ENCODE results near the gene USP49.
"Not testable (repeated sequence)": the region's sequence is repeated elsewhere in the genome, so short reads cannot be mapped to it uniquely, and the experiment has no call there.

USP49 gene

DNA sequence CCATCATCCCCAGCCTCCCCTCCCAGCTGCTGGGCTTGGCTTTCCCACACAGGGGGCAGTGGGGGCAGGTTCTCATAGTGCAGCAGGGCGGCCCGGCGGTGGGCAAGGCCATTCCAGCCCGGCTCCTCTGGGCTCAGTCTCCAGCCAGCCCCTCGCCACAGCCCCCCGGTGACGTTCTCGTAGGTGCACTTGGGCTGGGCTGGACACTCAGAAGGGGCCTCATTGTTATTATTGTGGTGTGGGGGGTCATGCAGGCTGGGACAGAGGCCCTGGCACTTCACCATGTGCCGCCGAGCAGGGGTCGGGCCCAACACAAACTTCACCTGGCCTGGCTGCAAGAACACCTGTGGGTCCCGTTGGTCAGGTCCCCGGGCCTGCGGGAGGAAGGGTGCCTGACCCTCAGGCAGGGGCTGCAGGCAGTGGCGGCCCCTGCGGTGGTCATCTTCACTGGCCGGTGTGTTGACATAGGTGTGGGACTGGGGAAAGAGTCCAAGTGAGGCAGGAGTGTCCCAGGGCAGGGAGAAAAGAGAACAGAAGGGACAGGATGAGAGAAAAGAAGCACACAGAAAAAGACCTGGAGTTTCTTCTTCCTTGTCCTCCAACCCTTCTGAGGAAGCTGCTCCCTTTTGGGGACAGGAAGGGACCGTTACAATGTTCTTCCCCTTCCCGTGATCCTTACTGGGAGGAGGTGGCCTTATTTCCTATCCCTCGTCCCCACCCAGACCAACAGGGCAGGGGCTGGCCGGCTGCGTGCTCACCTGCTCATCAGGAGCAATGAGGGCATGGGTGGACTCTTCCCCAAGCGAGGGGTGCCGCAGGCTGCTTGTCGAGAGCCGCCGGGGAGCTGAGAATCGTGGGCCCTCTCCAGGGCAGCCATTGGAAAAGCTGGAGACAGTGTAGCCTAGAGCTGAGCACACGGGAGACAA is 123.9 kb downstream of the USP49 start:
- TF ChIP-seq, protein P1, sequence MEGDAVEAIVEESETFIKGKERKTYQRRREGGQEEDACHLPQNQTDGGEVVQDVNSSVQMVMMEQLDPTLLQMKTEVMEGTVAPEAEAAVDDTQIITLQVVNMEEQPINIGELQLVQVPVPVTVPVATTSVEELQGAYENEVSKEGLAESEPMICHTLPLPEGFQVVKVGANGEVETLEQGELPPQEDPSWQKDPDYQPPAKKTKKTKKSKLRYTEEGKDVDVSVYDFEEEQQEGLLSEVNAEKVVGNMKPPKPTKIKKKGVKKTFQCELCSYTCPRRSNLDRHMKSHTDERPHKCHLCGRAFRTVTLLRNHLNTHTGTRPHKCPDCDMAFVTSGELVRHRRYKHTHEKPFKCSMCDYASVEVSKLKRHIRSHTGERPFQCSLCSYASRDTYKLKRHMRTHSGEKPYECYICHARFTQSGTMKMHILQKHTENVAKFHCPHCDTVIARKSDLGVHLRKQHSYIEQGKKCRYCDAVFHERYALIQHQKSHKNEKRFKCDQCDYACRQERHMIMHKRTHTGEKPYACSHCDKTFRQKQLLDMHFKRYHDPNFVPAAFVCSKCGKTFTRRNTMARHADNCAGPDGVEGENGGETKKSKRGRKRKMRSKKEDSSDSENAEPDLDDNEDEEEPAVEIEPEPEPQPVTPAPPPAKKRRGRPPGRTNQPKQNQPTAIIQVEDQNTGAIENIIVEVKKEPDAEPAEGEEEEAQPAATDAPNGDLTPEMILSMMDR (IDR thresholded peaks at IDR 0.05), result no peak
- no peak for TF ChIP-seq ZFX (IDR thresholded peaks at IDR 0.05; ENCODE audit: borderline replicate concordance)
- no peak overlapping the region for H3K27ac ChIP-seq

DNA sequence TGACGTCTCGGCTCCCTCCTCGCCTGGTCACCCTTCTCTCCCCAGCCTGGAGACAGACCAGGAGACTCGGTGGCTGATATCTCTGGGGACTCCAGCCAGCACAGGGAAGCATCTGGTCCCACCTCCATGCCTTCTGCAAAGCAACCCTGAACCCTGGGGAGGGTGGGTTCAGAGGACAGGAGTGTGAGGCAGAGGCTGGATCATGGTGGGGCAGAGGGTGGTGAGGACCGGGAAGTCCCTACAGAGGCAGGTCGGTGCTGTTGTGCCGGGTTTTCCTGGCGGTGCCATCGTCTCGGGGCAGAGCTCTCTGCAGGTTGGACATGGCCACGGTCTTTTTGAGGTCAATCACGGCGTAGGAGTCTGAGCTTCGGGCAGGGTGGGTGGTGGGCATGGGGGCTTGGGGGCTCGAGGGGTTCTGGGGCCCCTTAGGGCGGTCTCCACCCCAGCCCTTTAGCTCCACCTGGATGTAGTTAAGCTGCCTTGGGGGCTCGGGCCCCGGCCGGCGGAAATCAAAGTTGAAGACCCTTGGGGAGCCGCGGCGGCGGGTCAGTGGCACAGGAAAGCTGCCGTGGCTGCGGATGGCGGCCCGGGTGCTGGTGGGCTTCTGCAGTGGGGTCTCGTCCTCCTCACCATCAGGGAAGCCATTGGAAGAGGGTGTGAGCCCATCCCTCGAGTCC is 124.7 kb downstream of the USP49 start:
- H3K27ac ChIP-seq, result no peak overlapping the region
- TF ChIP-seq, protein P1 (IDR thresholded peaks at IDR 0.05), result no peak
- TF ChIP-seq ZFX (IDR thresholded peaks at IDR 0.05; ENCODE audit: borderline replicate concordance), result no peak

DNA sequence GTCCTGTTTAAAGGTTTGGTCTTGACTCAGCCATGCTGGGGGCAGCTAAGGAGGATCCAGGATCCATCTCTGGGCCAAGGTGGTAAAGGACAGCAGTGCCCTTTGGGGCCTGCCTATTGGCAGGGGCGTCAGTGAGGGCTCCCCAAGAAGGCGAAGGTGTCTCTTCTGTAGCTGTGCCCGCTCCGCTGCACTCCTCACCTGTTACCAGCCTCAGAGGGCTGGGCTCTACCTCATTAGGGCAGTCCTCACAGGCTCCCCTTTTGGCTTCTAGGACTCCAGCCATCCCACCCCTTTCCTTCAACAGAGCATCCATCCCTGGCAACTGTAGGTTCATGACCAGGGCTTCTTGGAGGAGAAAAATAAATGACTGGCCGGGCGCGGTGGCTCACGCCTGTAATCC is 125.8 kb downstream of the USP49 start:
- H3K27ac ChIP-seq, result peak overlapping the region; percentile 55; the same call in 1 of the 2 replicates
- TF ChIP-seq, protein P1 (IDR thresholded peaks at IDR 0.05), result no peak
- no peak for TF ChIP-seq ZFX (IDR thresholded peaks at IDR 0.05; ENCODE audit: borderline replicate concordance)

DNA sequence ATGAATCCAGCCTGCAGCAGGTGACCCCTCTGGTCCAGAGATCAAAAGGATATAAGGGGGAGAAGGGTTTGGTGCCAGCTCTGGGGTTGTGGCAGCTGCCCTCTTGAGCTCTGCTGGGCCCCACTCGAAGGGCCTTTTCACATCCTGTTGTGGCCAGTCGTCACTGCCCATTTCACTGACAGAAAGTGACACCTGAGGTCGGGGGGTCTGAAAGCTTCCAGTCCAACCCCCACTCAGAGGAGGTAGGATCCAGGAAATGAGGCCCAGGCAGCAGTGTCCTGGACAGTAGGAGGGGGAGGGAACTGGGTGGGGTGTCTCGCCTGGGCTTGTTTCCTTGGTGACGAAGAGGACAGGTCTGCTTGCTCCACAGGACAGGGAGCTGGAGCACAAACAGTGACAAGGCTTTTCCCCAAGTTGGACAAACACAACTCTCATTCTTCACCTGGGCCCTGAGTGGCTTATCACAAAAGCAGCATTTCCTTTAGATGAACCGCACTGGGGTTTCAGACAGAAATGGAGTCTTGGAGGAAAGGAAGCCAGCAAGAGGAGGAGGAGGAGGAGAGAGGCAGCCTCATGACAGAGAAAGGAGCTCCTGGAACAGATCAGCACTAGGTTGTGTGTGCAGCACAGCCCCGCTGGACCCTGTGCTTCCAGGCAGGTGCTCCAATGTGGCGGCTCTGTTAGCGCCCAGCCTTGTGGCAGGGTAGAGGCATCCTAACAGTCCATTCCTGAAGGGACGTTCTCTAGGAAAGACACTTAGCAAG is 126.4 kb downstream of the USP49 start:
- no peak for TF ChIP-seq ZFX (IDR thresholded peaks at IDR 0.05; ENCODE audit: borderline replicate concordance)
- TF ChIP-seq, protein P1 (IDR thresholded peaks at IDR 0.05), result no peak
- peak overlapping the region; percentile 55 for H3K27ac ChIP-seq

DNA sequence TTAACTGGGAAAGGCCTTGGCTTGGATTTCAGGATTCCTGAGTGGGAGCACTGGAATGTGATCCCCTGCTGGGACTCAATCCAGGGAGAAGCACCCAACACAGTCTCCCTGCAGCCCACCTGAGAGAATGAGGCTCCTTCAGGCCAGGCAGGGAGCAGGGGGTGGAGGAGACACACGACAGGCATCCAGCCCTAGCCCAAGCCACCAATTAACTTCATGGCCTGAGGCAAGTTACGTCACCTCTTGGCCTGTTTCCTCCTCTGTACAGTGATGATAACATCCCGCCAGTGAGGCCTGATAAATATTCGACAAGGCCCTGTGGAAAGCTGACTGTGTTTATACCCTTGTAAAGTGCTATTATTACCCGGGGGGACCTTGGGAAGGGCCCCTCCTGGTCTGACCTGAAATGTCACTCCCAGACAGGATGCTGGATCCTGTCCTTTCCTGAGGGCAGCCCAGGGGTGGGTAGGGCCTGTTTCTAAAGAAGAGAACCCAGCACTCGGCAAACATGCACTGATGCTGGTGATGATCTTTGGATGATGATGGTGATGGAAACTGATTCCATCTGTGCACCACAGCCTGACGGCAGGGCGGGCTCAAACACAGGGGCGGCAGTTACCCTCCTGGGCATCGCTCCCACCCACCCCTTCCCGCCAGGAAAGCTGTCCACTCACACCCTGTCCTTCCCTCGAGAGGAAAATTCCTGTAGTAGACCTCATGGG is 127.9 kb downstream of the USP49 start:
- TF ChIP-seq ZFX (IDR thresholded peaks at IDR 0.05; ENCODE audit: borderline replicate concordance), result no peak
- TF ChIP-seq, protein P1 (IDR thresholded peaks at IDR 0.05), result no peak
- H3K27ac ChIP-seq, result peak overlapping the region; percentile 55

DNA sequence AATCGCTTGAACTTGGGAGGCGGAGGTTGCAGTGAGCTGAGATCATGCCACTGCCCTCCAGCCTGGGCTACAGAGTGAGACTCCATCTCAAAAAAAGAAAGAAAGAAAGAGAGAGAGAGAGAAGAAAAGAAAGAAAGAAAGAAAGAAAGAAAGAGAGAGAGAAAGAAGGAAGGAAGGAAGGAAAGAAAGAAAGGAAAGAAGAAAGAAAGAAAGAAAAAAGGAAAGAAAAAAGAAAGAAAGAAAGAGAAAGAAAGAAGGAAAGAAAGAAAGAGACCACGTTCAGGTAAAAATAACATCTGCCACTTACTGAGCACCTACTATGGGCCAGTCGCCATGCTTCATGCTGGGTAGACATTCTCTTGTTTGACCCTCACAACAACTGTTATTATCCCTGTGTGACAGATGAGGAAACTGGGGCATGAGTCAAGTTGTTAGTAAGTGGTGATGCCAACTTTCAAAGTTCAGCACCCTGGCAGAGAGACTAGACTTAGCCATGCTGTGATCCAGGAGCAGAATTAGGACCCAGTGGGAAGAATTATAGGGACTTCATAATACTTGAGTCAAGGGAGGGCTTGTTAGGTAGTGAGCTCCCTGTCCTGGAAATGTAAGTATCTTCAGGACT is 129.0 kb downstream of the USP49 start:
- not testable (repeated sequence) for H3K27ac ChIP-seq

Measured in 22Rv1 (cell line).